Thyroid gland (tissue), 4 donors: ENCODE data around the gene VWF. TPM values are rescaled to one million over a fixed set of nuclear protein-coding genes. Genes with fewer than 3 reads are reported as not detected.

Source experiments
- DNase-seq, 2 donors: peaks; one replicate each; pipeline ENCODE4 v3.0.0-alpha.2; 2019
- H3K27ac ChIP-seq, 3 donors: fragments of 200-600 bp; sonication (generic); 1 replicate in 2 of 3; 2 replicates in 1 of 3; pipeline ENCODE4 v1.5.1; 2016 to 2019; ENCODE audit warnings: mild to moderate bottlenecking in 1 of 3, moderate library complexity in 1 of 3
- H3K27me3 ChIP-seq: fragments of 200-600 bp; sonication (generic); one replicate; pipeline ENCODE4 v1.5.1; 2019
- H3K36me3 ChIP-seq, 2 donors: fragments of 200-600 bp; sonication (generic); one replicate each; pipeline ENCODE4 v1.5.1; 2016 to 2019
- H3K4me1 ChIP-seq, 2 donors: fragments of 200-600 bp; sonication (generic); one replicate each; pipeline ENCODE4 v1.5.1; 2017 to 2019
- H3K4me3 ChIP-seq, 3 donors: fragments of 200-600 bp; sonication (generic); replicated peaks in 1 of 3; 1 replicate in 2 of 3; 2 replicates in 1 of 3; pipeline ENCODE4 v1.5.1; 2016; ENCODE audit warnings: mild to moderate bottlenecking in 1 of 3
- H3K9me3 ChIP-seq: fragments of 200-600 bp; sonication (generic); one replicate; pipeline ENCODE4 v1.5.1; 2017
- POLR2A ChIP-seq, 2 donors: fragments of 450-650 bp; IDR thresholded peaks; one replicate each; pipeline ENCODE4 v1.6.1; 2017; ENCODE audit warnings: antibody characterized with exemption in 2 of 2, mild to moderate bottlenecking in 2 of 2, moderate library complexity in 1 of 2
- WGBS, 2 donors: methylation state at CpG; one replicate each; pipeline ENCODE4 v1.1.5; 2017; 5-methylcytosine and 5-hydroxymethylcytosine counted together
- intact Hi-C: fragments of 100-400 bp; cut with DNase I; formaldehyde crosslinking; loops from one replicate; pipeline ENCODE4 v1.15.1; 2023
- total RNA-seq, 4 donors: library from RNA; depleted of rRNA; stranded (reverse); fragments of >200 nt; gene quantifications; one replicate each; pipeline ENCODE4 v1.2.3, GENCODE V29; 2016
- TF ChIP-seq, protein P1 (sequence below), 6 experiments: fragments of 200-600 bp in 3 of 6; fragments of 450-650 bp in 3 of 6; sonication (generic) in 3 of 6; IDR thresholded peaks; one replicate each; pipeline ENCODE4 v1.5.1; 2016 to 2019; ENCODE audit warnings: antibody characterized with exemption in 6 of 6, mild to moderate bottlenecking in 2 of 6, inconsistent platforms in 1 of 6, moderate library complexity in 1 of 6

VWF gene
- total RNA-seq, 4 donors from 2014 or later = 54.3 to 169 (median 98.5) TPM

DNA sequence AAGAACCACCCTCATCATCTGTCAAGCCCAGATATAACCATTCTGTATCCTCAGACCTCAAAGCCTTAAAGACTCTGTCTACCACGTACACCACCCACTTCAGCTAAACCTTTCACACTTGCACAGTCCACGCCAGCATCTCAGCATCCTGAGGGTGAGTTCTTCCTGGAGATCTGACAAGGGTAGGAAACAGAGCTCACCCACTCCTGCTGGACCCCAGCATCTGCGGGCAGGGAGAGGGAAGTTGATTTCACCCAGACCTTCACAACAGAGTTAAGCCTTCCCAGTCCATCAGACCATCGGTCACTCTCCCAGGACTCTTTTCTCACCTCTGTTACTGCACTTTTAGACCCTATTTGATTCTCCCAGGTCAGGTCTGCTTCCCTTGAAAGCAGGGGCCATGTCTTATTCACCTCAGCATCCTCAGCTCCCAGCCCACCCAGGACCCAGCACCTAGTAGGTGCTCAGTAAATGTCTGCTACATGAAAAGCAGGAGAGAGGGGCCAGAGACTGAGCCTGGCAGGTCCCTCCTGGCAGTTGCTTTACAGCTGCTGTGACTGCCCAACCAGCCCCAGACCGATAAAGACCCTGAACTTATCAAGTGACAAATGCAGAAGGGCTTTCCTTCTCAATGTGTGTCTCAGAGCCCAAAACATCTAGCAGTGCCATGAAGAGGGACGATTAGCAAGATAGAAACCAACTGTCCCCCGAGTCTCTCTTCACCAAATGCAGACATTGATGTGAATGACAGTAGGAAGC lies 213.5 kb downstream of the VWF start:
- no peaks in the 10 kb centered on the region for H3K4me1 ChIP-seq
- H3K9me3 ChIP-seq = no peaks in the 10 kb centered on the region
- H3K36me3 ChIP-seq = no peaks in the 10 kb centered on the region
- intact Hi-C loops = no loop called here
- TF ChIP-seq, protein P1, sequence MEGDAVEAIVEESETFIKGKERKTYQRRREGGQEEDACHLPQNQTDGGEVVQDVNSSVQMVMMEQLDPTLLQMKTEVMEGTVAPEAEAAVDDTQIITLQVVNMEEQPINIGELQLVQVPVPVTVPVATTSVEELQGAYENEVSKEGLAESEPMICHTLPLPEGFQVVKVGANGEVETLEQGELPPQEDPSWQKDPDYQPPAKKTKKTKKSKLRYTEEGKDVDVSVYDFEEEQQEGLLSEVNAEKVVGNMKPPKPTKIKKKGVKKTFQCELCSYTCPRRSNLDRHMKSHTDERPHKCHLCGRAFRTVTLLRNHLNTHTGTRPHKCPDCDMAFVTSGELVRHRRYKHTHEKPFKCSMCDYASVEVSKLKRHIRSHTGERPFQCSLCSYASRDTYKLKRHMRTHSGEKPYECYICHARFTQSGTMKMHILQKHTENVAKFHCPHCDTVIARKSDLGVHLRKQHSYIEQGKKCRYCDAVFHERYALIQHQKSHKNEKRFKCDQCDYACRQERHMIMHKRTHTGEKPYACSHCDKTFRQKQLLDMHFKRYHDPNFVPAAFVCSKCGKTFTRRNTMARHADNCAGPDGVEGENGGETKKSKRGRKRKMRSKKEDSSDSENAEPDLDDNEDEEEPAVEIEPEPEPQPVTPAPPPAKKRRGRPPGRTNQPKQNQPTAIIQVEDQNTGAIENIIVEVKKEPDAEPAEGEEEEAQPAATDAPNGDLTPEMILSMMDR (IDR thresholded peaks at IDR 0.05) = no peak
- no peak for TF ChIP-seq POLR2A (IDR thresholded peaks at IDR 0.05)
- no peak overlapping the region for H3K4me3 ChIP-seq
- WGBS, 2 donors = 84 to 86% methylated on average over 7 of the region's 7 CpGs
- H3K27me3 ChIP-seq = no peaks in the 10 kb centered on the region
- DNase-seq = no peak
- H3K27ac ChIP-seq = no peak overlapping the region

DNA sequence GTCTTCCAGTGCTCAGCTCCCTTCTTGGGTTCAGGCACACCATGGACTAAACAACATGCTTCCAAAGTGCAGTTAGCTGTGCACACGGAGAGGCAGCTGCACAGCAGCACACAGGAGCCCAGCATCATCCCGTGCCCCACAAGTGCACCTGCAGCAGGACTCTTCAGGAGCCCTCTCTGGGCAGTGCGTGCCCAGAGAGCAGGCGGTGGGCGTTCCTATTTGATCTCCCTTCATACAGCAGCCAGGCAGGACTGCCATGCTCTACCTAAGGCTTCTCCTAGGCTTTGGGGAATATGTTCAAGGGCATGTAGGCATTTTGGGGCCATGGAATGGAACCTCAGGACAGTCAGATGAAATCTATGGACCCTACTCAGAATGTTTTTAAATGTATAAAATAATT lies 214.9 kb downstream of the VWF start:
- no peak for TF ChIP-seq POLR2A (IDR thresholded peaks at IDR 0.05)
- TF ChIP-seq, protein P1 (IDR thresholded peaks at IDR 0.05) = no peak
- intact Hi-C loops = no loop called here
- Histone ChIP-seq H3K27ac (no peak overlapping the region), H3K4me3 (no peak overlapping the region), H3K27me3 (no peaks in the 10 kb centered on the region), H3K36me3 (no peaks in the 10 kb centered on the region), H3K9me3 (no peaks in the 10 kb centered on the region), H3K4me1 (no peaks in the 10 kb centered on the region)
- DNase-seq = no peak
- 62 to 88% methylated on average over 5 of the region's 5 CpGs for WGBS, 2 donors

DNA sequence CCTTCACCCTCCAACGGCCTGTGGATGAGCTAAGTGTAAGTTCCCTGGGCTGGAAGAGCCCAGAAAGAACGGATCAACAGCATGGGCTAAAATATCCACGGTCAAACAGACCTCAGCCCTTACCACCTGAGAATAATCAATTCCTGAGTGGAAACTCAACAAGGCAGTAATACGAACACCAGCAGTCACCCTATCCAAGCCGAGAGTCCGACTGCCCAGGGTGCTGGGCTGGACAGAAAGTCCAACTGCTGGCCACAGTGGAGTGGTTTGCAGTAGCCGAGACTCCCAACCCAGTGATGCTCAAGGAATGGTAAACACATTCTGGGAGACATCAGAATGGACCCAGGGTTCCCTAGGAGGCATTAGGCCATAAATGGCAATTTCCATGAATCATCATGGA lies 216.2 kb downstream of the VWF start:
- Histone ChIP-seq H3K36me3 (no peaks in the 10 kb centered on the region), H3K4me3 (no peak overlapping the region), H3K4me1 (no peaks in the 10 kb centered on the region), H3K9me3 (no peaks in the 10 kb centered on the region), H3K27me3 (no peaks in the 10 kb centered on the region), H3K27ac (no peak overlapping the region)
- TF ChIP-seq POLR2A (IDR thresholded peaks at IDR 0.05) = no peak
- TF ChIP-seq, protein P1 (IDR thresholded peaks at IDR 0.05) = no peak
- WGBS, 2 donors = 79 to 83% methylated on average over 5 to 7 of the region's 7 CpGs
- no peak for DNase-seq
- intact Hi-C loops = no loop called here

DNA sequence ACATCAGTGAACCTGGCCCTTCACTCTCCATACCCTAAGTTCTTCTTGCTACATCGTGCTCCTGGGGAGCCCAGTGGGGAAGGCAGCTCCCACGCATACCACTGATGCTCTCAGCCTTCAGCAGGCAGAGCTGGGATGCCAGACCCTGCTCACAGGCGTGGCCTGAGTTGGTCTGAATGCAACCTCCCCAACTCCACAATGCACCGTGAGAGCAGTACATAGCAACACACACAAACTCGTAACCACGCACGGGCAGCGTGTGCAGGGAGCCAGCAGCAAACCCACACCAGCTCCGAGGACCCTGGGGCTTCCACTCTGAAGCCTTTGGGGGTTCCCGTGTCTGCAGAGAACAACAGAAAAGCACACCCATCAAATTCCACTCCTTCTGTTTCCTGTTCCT lies 216.7 kb downstream of the VWF start:
- no peak for TF ChIP-seq POLR2A (IDR thresholded peaks at IDR 0.05)
- TF ChIP-seq, protein P1 (IDR thresholded peaks at IDR 0.05) = no peak
- Histone ChIP-seq H3K4me1 (no peaks in the 10 kb centered on the region), H3K27ac (no peak overlapping the region), H3K9me3 (no peaks in the 10 kb centered on the region), H3K36me3 (no peaks in the 10 kb centered on the region), H3K27me3 (no peaks in the 10 kb centered on the region), H3K4me3 (no peak overlapping the region)
- intact Hi-C loops = no loop called here
- DNase-seq = no peak
- 62 to 75% methylated on average over 3 to 10 of the region's 10 CpGs for WGBS, 2 donors

DNA sequence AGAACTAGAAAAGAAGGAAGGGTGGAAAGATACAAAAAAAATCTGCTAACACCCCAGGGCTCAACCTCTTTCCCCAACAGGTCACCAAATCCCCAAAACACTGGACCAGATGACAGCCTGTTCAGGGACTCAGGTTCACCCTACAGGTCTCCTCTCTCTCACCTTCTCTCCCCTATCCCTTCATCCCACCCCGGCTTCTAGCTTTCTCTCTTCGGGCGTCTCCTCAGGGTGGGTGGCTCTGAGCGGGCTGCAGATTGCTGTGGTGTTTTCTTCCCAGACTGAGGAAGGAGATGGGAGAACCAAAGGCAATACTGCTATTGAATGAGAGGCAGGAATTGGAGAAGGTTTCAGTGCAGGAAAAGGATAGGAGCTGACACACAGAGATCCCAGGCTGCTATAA lies 218.7 kb downstream of the VWF start:
- DNase-seq = no peak
- Histone ChIP-seq H3K4me1 (no peaks in the 10 kb centered on the region), H3K9me3 (no peaks in the 10 kb centered on the region), H3K36me3 (no peaks in the 10 kb centered on the region), H3K4me3 (no peak overlapping the region), H3K27me3 (no peaks in the 10 kb centered on the region), H3K27ac (no peak overlapping the region)
- 94 to 96% methylated on average over 4 of the region's 4 CpGs for WGBS, 2 donors
- TF ChIP-seq POLR2A (IDR thresholded peaks at IDR 0.05) = no peak
- TF ChIP-seq, protein P1 (IDR thresholded peaks at IDR 0.05) = no peak
- intact Hi-C loops = no loop called here
